Adrenal gland (tissue), 12 donors: ENCODE results near the gene CHRD. TPM values are rescaled to one million over a fixed set of nuclear protein-coding genes. Genes with fewer than 3 reads are reported as not detected.
A peak's percentile ranks its signal among the peaks of the same experiment; 100 is the strongest.

Experiments
- DNase-seq, 7 donors: peaks; one replicate each; pipeline ENCODE4 v3.0.0-alpha.2; 2019 to 2020
- H3K27ac ChIP-seq, 5 donors: fragments of 200-600 bp; sonication (generic) in 4 of 5; 1 replicate in 3 of 5; 2 replicates in 2 of 5; pipeline versions ENCODE4 v1.5.1 to v1.8.0; 2016 to 2020; ENCODE audit warnings: mild to moderate bottlenecking in 1 of 5
- H3K27me3 ChIP-seq: fragments of 200-600 bp; 2 replicates; pipeline ENCODE4 v1.8.0; 2021
- H3K36me3 ChIP-seq, 2 donors: fragments of 200-600 bp; replicated peaks in 1 of 2; 1 replicate in 1 of 2; 2 replicates in 1 of 2; pipeline versions ENCODE4 v1.5.1 to v1.8.0; 2018 to 2022
- H3K4me1 ChIP-seq, 2 donors: fragments of 200-600 bp; replicated peaks in 1 of 2; 1 replicate in 1 of 2; 2 replicates in 1 of 2; pipeline versions ENCODE4 v1.5.1 to v1.8.0; 2018 to 2021
- H3K4me3 ChIP-seq, 4 donors: fragments of 200-600 bp; sonication (generic) in 3 of 4; one replicate each; pipeline ENCODE4 v1.5.1; 2016 to 2018
- H3K9me3 ChIP-seq, 3 donors: fragments of 200-600 bp; sonication (generic) in 1 of 3; replicated peaks in 1 of 3; 1 replicate in 2 of 3; 2 replicates in 1 of 3; pipeline versions ENCODE4 v1.5.1 to v1.8.0; 2016 to 2021
- POLR2A ChIP-seq, 2 donors: fragments of 450-650 bp; IDR thresholded peaks; one replicate each; pipeline ENCODE4 v1.6.1; 2017; ENCODE audit warnings: antibody characterized with exemption in 2 of 2, mild to moderate bottlenecking in 2 of 2, moderate library complexity in 1 of 2
- WGBS, 4 donors: extraction: QIAGEN DNeasy Blood & Tissue Kit in 2 of 4; methylation state at CpG; one replicate each; pipeline versions ENCODE4 v1.1.5 to v1.1.7; 2013 to 2017; 5-methylcytosine and 5-hydroxymethylcytosine counted together
- intact Hi-C, 2 donors: fragments of 100-400 bp; cut with DNase I; formaldehyde crosslinking; loops; one replicate each; pipeline versions ENCODE4 v1.14.1 to v1.15.0; 2022 to 2023
- polyA plus RNA-seq, 3 donors: library from polyadenylated mRNA; stranded (reverse); fragments of 200-250 nt in 2 of 3; fragments of 350-450 nt in 1 of 3; fragmentation: Illumina TruSeq in 1 of 3; extraction: RNeasy Lipid Tissue Mini Kit (QIAGEN cat#74804) in 1 of 3; gene quantifications; one replicate each; pipeline ENCODE4 v1.2.3, GENCODE V29; 2013 to 2014
- total RNA-seq, 9 donors: library from RNA; depleted of rRNA in 4 of 9; stranded (reverse); fragments of >200 nt in 4 of 9; fragments of 120-200 nt in 1 of 9; fragmentation: NEBNext Ultra II Directional in 1 of 9; extraction: Animal tissue kit (Norgen Biotek cat#: 25700) in 1 of 9; gene quantifications; one replicate each; pipeline versions ENCODE4 v1.1.0 to v1.2.4, GENCODE V29; 2013 to 2023
- TF ChIP-seq, protein P1 (sequence below), 6 experiments: fragments of 450-650 bp in 4 of 6; fragments of 200-600 bp in 2 of 6; sonication (generic) in 1 of 6; IDR thresholded peaks; 1 replicate in 5 of 6; 2 replicates in 1 of 6; pipeline versions ENCODE4 v1.5.1 to v1.8.0; 2016 to 2021; ENCODE audit warnings: antibody characterized with exemption in 6 of 6, mild to moderate bottlenecking in 2 of 6, moderate library complexity in 1 of 6
- donor health status: healthy with polysubstance abuse.
- donor health status: Bipolar disorder and iron deficiency.
- donor health status: DM: yes; HTN: yes; CAD: no.
- donor health status: DM: no; HTN: no; CAD: no.
- donor health status: DM: no; HTN: no; CAD: no.
- donor health status: DM: yes; HTN: yes; CAD: no.

The CHRD gene
- total and polyA plus RNA-seq, 12 donors = 1.1 to 101 (median 23.7) TPM

DNA sequence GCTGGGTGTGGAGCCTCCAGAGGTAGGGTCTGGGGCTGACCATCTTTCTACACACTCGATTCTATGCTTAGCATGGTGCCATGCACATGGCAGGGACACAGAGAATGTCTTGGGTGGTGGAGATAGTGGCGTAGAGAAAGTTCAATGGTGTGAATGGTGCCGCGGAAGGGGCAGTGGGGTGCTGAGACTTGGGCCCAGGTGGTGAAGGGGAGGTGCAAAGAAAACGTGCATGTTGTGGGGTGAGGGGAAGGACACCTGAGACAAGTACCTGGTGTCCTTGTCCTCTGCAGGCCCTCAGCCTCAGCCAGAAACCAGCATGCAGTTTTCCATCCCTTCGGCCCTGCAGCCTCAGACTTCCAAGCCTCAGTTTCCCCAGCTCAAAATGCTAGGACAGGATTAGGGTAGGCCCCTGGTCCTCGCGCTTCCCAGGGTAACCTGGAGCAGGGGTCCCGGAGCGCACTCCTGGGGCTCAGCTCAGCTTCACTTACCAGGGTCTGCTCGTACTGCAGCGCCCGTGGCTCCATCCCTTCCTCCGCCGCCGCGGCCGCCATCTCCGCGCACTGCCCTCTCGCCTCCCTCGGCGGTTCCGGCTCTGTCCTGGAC lies 18.8 kb upstream of the CHRD start:
- TF ChIP-seq, protein P1, sequence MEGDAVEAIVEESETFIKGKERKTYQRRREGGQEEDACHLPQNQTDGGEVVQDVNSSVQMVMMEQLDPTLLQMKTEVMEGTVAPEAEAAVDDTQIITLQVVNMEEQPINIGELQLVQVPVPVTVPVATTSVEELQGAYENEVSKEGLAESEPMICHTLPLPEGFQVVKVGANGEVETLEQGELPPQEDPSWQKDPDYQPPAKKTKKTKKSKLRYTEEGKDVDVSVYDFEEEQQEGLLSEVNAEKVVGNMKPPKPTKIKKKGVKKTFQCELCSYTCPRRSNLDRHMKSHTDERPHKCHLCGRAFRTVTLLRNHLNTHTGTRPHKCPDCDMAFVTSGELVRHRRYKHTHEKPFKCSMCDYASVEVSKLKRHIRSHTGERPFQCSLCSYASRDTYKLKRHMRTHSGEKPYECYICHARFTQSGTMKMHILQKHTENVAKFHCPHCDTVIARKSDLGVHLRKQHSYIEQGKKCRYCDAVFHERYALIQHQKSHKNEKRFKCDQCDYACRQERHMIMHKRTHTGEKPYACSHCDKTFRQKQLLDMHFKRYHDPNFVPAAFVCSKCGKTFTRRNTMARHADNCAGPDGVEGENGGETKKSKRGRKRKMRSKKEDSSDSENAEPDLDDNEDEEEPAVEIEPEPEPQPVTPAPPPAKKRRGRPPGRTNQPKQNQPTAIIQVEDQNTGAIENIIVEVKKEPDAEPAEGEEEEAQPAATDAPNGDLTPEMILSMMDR (IDR thresholded peaks at IDR 0.05) = no peak
- no peak for TF ChIP-seq POLR2A (IDR thresholded peaks at IDR 0.05)
- Histone ChIP-seq H3K9me3 (no peaks in the 10 kb centered on the region), H3K4me3 (peak overlapping the region in 3 of 4 donors; percentile 49 to 88 (median 88)), H3K27ac (peak overlapping the region in 3 of 5 donors; percentile 95 to 100 (median 97)), H3K27me3 (no peaks in the 10 kb centered on the region), H3K4me1 (peaks cover 13 to 41% of the 10 kb centered on the region in 2 donors), H3K36me3 (peaks cover 0 to 24% of the 10 kb centered on the region in 2 donors)
- intact Hi-C loops = no loop called here
- WGBS, 4 donors = 6 to 29% (median 11%) methylated on average over 6 to 24 of the region's 24 CpGs
- peak in 1 of 7 donors; percentile 42 for DNase-seq

DNA sequence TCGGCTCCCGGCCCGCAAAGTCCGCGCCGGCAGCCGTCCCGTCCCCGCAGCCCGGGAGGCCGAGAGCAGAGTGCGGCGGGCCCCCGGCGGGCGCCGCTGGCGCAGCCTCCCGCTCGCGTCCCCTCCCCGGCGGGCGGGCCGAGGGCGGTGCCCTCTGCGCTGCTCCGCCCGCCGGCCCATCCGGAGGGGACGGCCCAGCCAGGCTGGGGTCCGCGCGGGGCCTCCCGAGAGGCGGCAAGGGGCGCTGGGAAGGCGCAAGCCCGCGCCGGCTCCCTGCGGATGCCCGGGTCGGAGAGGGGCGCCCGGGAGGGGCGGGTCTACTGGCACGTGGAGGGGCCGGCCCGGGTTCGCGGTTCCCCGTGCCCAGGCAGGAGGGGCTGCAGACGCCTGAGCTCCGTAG lies 18.3 kb upstream of the CHRD start, which contains the start of the genes CLCN2 and POLR2H:
Gene CLCN2 (minus strand): TSS at position 74 of the 400 bp plus-strand sequence. CDS start 126 bp downstream, outside the sequence.
Gene POLR2H (plus strand): TSS at position 179 of the 400 bp plus-strand sequence. CDS start 1,783 bp downstream, outside the sequence.
- H3K27me3 ChIP-seq = no peaks in the 10 kb centered on the region
- peak within 1 kb of the TSS; percentile 49 to 88 (median 76) for H3K4me3 ChIP-seq
- H3K4me1 ChIP-seq = peaks cover 13 to 41% of the 10 kb centered on the region in 2 donors
- H3K27ac ChIP-seq = peak within 1 kb of the TSS; percentile 80 to 100 (median 97)
- peaks cover 0 to 28% of the 10 kb centered on the region in 2 donors for H3K36me3 ChIP-seq
- TF ChIP-seq POLR2A (IDR thresholded peaks at IDR 0.05) = peak; percentile 50 to 63
- TF ChIP-seq, protein P1 (IDR thresholded peaks at IDR 0.05) = no peak
- intact Hi-C loops = no loop called here
- DNase-seq = peak in 5 of 7 donors; percentile 51 to 69 (median 54)
- H3K9me3 ChIP-seq = no peaks in the 10 kb centered on the region
- WGBS, 4 donors = 0 to 1% (median 1%) methylated on average over 27 to 56 of the region's 56 CpGs; no CpG with 5 or more reads in 1 of the 4 donors

DNA sequence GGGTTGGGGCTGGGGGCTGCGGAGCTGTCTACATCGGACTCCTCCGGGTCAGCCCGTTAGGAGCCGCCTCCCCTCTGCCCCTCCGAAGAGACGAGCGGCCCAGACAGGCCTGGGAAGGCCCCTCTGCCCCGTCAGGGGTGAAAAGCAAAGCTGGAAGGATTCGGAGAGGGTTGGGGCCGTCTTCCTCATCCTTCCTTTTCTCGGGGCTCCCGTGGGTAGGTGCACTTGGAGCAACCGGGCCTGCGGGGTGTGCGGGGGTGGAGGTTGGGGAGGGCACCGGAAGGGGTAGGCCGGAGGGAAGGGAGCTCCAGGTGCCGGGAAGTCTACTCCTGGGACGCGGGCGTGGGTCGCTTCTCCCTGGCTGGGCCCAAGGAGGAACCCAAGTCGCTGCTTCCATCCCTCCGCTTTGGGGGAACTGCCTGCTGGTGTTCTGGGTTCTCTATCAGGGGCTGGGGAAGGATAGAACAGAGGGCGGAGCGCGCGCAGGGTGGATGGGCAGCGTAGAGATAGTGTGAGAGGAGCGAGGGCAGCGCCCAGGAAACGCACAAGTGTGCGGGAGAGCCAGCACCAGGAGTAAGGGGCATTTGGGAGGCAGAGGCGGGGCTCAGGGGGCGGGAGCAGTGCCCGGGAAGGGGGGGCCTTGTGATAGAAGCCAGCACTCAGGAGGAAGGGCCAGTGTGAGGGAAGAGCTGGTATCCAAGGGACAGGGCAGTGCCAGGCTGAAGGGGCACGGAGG lies 17.8 kb upstream of the CHRD start:
- H3K4me3 ChIP-seq = peak overlapping the region; percentile 49 to 88 (median 76)
- no peaks in the 10 kb centered on the region for H3K27me3 ChIP-seq
- intact Hi-C loops = no loop called here
- peak overlapping the region; percentile 80 to 100 (median 97) for H3K27ac ChIP-seq
- no peaks in the 10 kb centered on the region for H3K9me3 ChIP-seq
- WGBS, 4 donors = 0 to 1% (median 0%) methylated on average over 15 to 38 of the region's 38 CpGs
- TF ChIP-seq, protein P1 (IDR thresholded peaks at IDR 0.05) = no peak
- TF ChIP-seq POLR2A (IDR thresholded peaks at IDR 0.05) = peak; percentile 60 to 68
- peak; percentile 65 to 91 (median 83) for DNase-seq
- H3K4me1 ChIP-seq = peaks cover 13 to 41% of the 10 kb centered on the region in 2 donors
- peaks cover 0 to 29% of the 10 kb centered on the region in 2 donors for H3K36me3 ChIP-seq
